Loucy (cell line): ENCODE results near the gene FYN.

Source experiments
- H2AFZ ChIP-seq: fragments of 200-600 bp; sonication (generic); 2 replicates; pipeline ENCODE4 v1.6.0; 2016; ENCODE audit warnings: antibody characterized with exemption, mild to moderate bottlenecking, low read length, moderate library complexity
- H3F3A ChIP-seq: fragments of 200-600 bp; 2 replicates; pipeline ENCODE4 v1.6.0; 2016; ENCODE audit warnings: antibody characterized with exemption, low read depth, mild to moderate bottlenecking
- H3K27me3 ChIP-seq: fragments of 200-600 bp; sonication (generic); 2 replicates; pipeline ENCODE4 v1.6.1; 2014; ENCODE audit warnings: low read length, mild to moderate bottlenecking; ENCODE audit not compliant: insufficient read depth, poor library complexity, severe bottlenecking
- H3K36me3 ChIP-seq: fragments of 200-600 bp; sonication (generic); 2 replicates; pipeline ENCODE4 v1.6.1; 2016; ENCODE audit warnings: low read length; ENCODE audit not compliant: insufficient read depth
- H3K4me1 ChIP-seq: fragments of 200-600 bp; sonication (generic); 2 replicates; pipeline ENCODE4 v1.5.1; 2014; ENCODE audit warnings: low read length, mild to moderate bottlenecking; ENCODE audit not compliant: insufficient read depth, poor library complexity, severe bottlenecking
- H3K4me2 ChIP-seq: fragments of 200-600 bp; sonication (generic); 2 replicates; pipeline ENCODE4 v1.6.0; 2014; ENCODE audit warnings: antibody characterized with exemption, low read length, low read depth, mild to moderate bottlenecking; ENCODE audit not compliant: poor library complexity, severe bottlenecking
- H3K4me3 ChIP-seq: fragments of 200-600 bp; sonication (generic); 2 replicates; pipeline ENCODE4 v1.5.1; 2014; ENCODE audit warnings: low read length, mild to moderate bottlenecking, mixed read lengths; ENCODE audit not compliant: poor library complexity, severe bottlenecking
- H3K79me2 ChIP-seq: fragments of 200-600 bp; sonication (generic); 2 replicates; pipeline ENCODE4 v1.6.1; 2014; ENCODE audit warnings: low read length; ENCODE audit not compliant: insufficient read depth
- H3K9ac ChIP-seq: fragments of 200-600 bp; sonication (generic); 2 replicates; pipeline ENCODE4 v1.6.0; 2014; ENCODE audit warnings: mild to moderate bottlenecking, low read depth, low read length, moderate library complexity; ENCODE audit not compliant: poor library complexity, severe bottlenecking
- H3K9me2 ChIP-seq: fragments of 200-600 bp; sonication (generic); replicated peaks from 2 replicates; pipeline ENCODE4 v1.6.1; 2016; ENCODE audit warnings: low read depth, low read length, mixed read lengths
- H3K9me3 ChIP-seq: fragments of 200-600 bp; sonication (generic); 2 replicates; pipeline ENCODE4 v1.6.1; 2014; ENCODE audit warnings: mild to moderate bottlenecking, antibody characterized with exemption, low read length, low read depth; ENCODE audit not compliant: insufficient read depth
- H4K20me1 ChIP-seq: fragments of 200-600 bp; sonication (generic); 2 replicates; pipeline ENCODE4 v1.6.0; 2014; ENCODE audit warnings: antibody characterized with exemption, low read length, mild to moderate bottlenecking; ENCODE audit not compliant: insufficient read depth, poor library complexity, severe bottlenecking
- CTCF ChIP-seq: fragments of 200-600 bp; sonication (generic); conservative IDR thresholded peaks from 2 replicates; pipeline ENCODE4 v1.5.1; 2014; ENCODE audit warnings: mild to moderate bottlenecking, antibody characterized with exemption, low read length
- EZH2phosphoT487 ChIP-seq: fragments of 200-600 bp; IDR thresholded peaks from 2 replicates; pipeline ENCODE4 v1.6.1; 2018; ENCODE audit warnings: antibody characterized with exemption, mild to moderate bottlenecking, moderate library complexity, borderline replicate concordance

Gene FYN

GRCh38 chr6:111747396-111747795, 125.9 kb downstream of the FYN start:
- no peak overlapping the region for H3K9ac ChIP-seq
- H3K27me3 ChIP-seq: no peaks in the 10 kb centered on the region
- peaks cover 14% of the 10 kb centered on the region; the same call in 1 of the 2 replicates for H3K36me3 ChIP-seq
- no peak overlapping the region for H3K4me3 ChIP-seq
- H3K4me2 ChIP-seq: no peak overlapping the region
- H3K4me1 ChIP-seq: peaks cover 35% of the 10 kb centered on the region
- no peak overlapping the region for H2AFZ ChIP-seq
- H3K9me3 ChIP-seq: no peaks in the 10 kb centered on the region
- 0 out of 2 replicates have a peak, but pooled peaks cover 2% of the 10 kb centered on the region for H3F3A ChIP-seq
- H3K79me2 ChIP-seq: peaks cover 39% of the 10 kb centered on the region
- TF ChIP-seq CTCF (no peak), EZH2phosphoT487 (no peak)
- no peaks in the 10 kb centered on the region for H3K9me2 ChIP-seq
- H4K20me1 ChIP-seq: no peaks in the 10 kb centered on the region

- Histone ChIP-seq H3K27me3 (no peaks in the 10 kb centered on the region), H3K4me1 (peaks cover 36% of the 10 kb centered on the region), H4K20me1 (no peaks in the 10 kb centered on the region), H3K79me2 (peaks cover 35% of the 10 kb centered on the region), H2AFZ (no peak overlapping the region), H3K9me3 (no peaks in the 10 kb centered on the region), H3K9me2 (no peaks in the 10 kb centered on the region), H3K4me2 (no peak overlapping the region), H3K4me3 (no peak overlapping the region), H3K9ac (no peak overlapping the region), H3F3A (0 out of 2 replicates have a peak, but pooled peaks cover 2% of the 10 kb centered on the region), H3K36me3 (peaks cover 14% of the 10 kb centered on the region; the same call in 1 of the 2 replicates)
- TF ChIP-seq EZH2phosphoT487: no peak
- no peak for TF ChIP-seq CTCF
These were observed 126.3 kb downstream of the FYN start for GRCh38 chr6:111746983-111747382.

- 0 out of 2 replicates have a peak, but pooled peaks cover 2% of the 10 kb centered on the region for H3F3A ChIP-seq
- no peak overlapping the region for H2AFZ ChIP-seq
- no peaks in the 10 kb centered on the region for H3K27me3 ChIP-seq
- no peaks in the 10 kb centered on the region for H3K9me3 ChIP-seq
- H3K79me2 ChIP-seq: peaks cover 32% of the 10 kb centered on the region
- H3K36me3 ChIP-seq: peaks cover 14% of the 10 kb centered on the region; the same call in 1 of the 2 replicates
- peaks cover 27% of the 10 kb centered on the region for H3K4me1 ChIP-seq
- no peaks in the 10 kb centered on the region for H3K9me2 ChIP-seq
- no peak overlapping the region for H3K4me3 ChIP-seq
- no peak overlapping the region for H3K4me2 ChIP-seq
- TF ChIP-seq EZH2phosphoT487 (no peak), CTCF (no peak)
- H3K9ac ChIP-seq: no peak overlapping the region
- H4K20me1 ChIP-seq: no peaks in the 10 kb centered on the region
These were observed 127.6 kb downstream of the FYN start for GRCh38 chr6:111745636-111746035.
